GM21367 (cell line): ENCODE results near the gene LBHD1.
"Not testable (repeated sequence)": the region's sequence is repeated elsewhere in the genome, so short reads cannot be mapped to it uniquely, and the experiment has no call there.

ENCODE experiments used
- ATAC-seq: cut with Tn5 transposase; IDR thresholded peaks from one replicate; pipeline ENCODE4 v1.9.1; 2021; ENCODE audit not compliant: unreplicated experiment

The LBHD1 gene

GRCh38 chr11:62665075-62665598 lies 6.9 kb downstream of the LBHD1 start, which contains the start of the genes C11orf98 and CSKMT:
TSS of gene C11orf98 (minus strand) at chr11:62665210. CDS start at chr11:62665169, 41 bp downstream.
TSS of gene CSKMT (plus strand) at chr11:62665312. CDS start at chr11:62665880, 568 bp downstream.
- ATAC-seq = peak; percentile 67

GRCh38 chr11:62664405-62665074 lies 7.5 kb downstream of the LBHD1 start:
- no peak for ATAC-seq

- ATAC-seq = no peak
These were observed 15.2 kb downstream of the LBHD1 start for GRCh38 chr11:62656796-62657429.

GRCh38 chr11:62654297-62654696 lies 17.8 kb downstream of the LBHD1 start:
- no peak for ATAC-seq

GRCh38 chr11:62652161-62653006 lies 19.7 kb downstream of the LBHD1 start:
- ATAC-seq = peak; percentile 11

GRCh38 chr11:62650283-62650682 lies 21.8 kb downstream of the LBHD1 start:
- ATAC-seq = not testable (repeated sequence)

- ATAC-seq = no peak
These were observed 22.6 kb downstream of the LBHD1 start for GRCh38 chr11:62649486-62649885.

- ATAC-seq = no peak
These were observed 23.1 kb downstream of the LBHD1 start for GRCh38 chr11:62648967-62649364.

- no peak for ATAC-seq
These were observed 23.7 kb downstream of the LBHD1 start for GRCh38 chr11:62648185-62648966.

- no peak for ATAC-seq
These were observed 24.5 kb downstream of the LBHD1 start for GRCh38 chr11:62647609-62648005.

- no peak for ATAC-seq
These were observed 25.1 kb downstream of the LBHD1 start for GRCh38 chr11:62646825-62647608.

GRCh38 chr11:62645946-62646824 lies 25.9 kb downstream of the LBHD1 start, which contains the start of gene GANAB:
TSS of gene GANAB (minus strand) at chr11:62646613. CDS start at chr11:62646599, 14 bp downstream.
- ATAC-seq = peak; percentile 78

GRCh38 chr11:62645671-62645945 lies 26.5 kb downstream of the LBHD1 start:
- no peak for ATAC-seq

- no peak for ATAC-seq
These were observed 27.8 kb downstream of the LBHD1 start for GRCh38 chr11:62644220-62644619.

GRCh38 chr11:62632492-62632891 lies 39.6 kb downstream of the LBHD1 start:
- no peak for ATAC-seq

GRCh38 chr11:62627713-62628112 lies 44.4 kb downstream of the LBHD1 start:
- ATAC-seq = no peak

GRCh38 chr11:62622476-62623089 lies 49.5 kb downstream of the LBHD1 start:
- ATAC-seq = no peak
